ENCODE results near the gene DMC1. TPM values are rescaled to one million over a fixed set of nuclear protein-coding genes. Genes with fewer than 3 reads are reported as not detected.

DMC1 gene
- total RNA-seq, 1 experiment from 2014 or later, result 6.8 TPM

DNA sequence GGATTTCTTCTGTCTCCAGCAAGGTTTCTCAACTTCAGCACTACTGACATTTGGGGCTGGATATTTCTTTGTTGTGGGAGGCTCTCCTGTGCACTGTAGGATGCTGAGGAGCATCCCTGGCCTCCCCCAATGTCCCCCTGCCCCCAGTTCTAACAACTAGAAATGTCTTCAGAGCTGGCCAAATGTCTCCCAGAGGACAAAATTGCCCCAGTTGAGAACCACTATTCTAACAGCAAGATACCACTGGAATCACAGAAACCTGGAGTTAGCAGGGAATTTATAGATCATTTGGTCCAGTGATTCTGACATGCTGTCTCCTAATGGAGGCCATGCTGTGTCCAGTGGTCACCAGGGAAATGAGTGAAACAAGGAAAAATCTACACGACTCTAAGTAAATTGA is 32.2 kb upstream of the DMC1 start:
- Histone ChIP-seq H3K18ac (ENCODE audit: insufficient read length, low read depth, low read length) (no peak overlapping the region), H3K79me1 (ENCODE audit: insufficient read depth, low read depth, low read length, poor library complexity, severe bottlenecking) (no peaks in the 10 kb centered on the region), H4K91ac (ENCODE audit: insufficient read length, low read depth, low read length) (no peak overlapping the region), H3T11ph (ENCODE audit: low read length) (no peak overlapping the region), H2AK5ac (ENCODE audit: insufficient read length, low read length) (no peak overlapping the region), H2BK12ac (ENCODE audit: insufficient read length, low read depth, low read length) (no peak overlapping the region), H3K23ac (ENCODE audit: insufficient read length, low read depth, low read length) (no peak overlapping the region), H2BK120ac (ENCODE audit: low read depth, low read length, poor library complexity, severe bottlenecking) (no peak overlapping the region), H3K56ac (ENCODE audit: insufficient read length, low read depth, low read length) (no peak overlapping the region), H3K14ac (ENCODE audit: insufficient read depth, low read length) (no peak overlapping the region), H3K9me3 (ENCODE audit: control insufficient read depth, low read depth, low read length) (no peaks in the 10 kb centered on the region), H4K20me1 (ENCODE audit: control insufficient read depth, insufficient read depth, insufficient read length) (no peaks in the 10 kb centered on the region), H2AFZ (ENCODE audit: low read length) (no peak overlapping the region), H3K79me2 (ENCODE audit: insufficient read depth, low read length) (no peaks in the 10 kb centered on the region), H3K27ac (ENCODE audit: insufficient read length, low read depth, low read length) (no peak overlapping the region), H3K9ac (ENCODE audit: extremely low read depth, insufficient read length, low read length) (no peak overlapping the region), H2BK15ac (ENCODE audit: low read depth, low read length) (no peak overlapping the region), H3K23me2 (ENCODE audit: insufficient read length, low read depth, low read length, poor library complexity, severe bottlenecking) (no peaks in the 10 kb centered on the region), H4K8ac (replicated peaks; ENCODE audit: insufficient read length, low read depth, low read length) (no peak overlapping the region), H4K5ac (ENCODE audit: insufficient read length, low read depth, low read length) (no peak overlapping the region), H3K4me2 (ENCODE audit: insufficient read depth, insufficient read length, low read length) (no peak overlapping the region), H3K27me3 (ENCODE audit: insufficient read depth, low read length) (no peaks in the 10 kb centered on the region), H3K4ac (ENCODE audit: low read depth, low read length) (no peak overlapping the region), H2BK5ac (ENCODE audit: insufficient read length, low read length) (no peak overlapping the region), H2BK20ac (ENCODE audit: low read depth, low read length, poor library complexity, severe bottlenecking) (no peak overlapping the region), H3K4me1 (ENCODE audit: insufficient read depth, low read length) (no peaks in the 10 kb centered on the region)
- Mint-ChIP-seq H3K9me3 (no peaks in the 10 kb centered on the region), H3K4me1 (peaks cover 3 to 6% of the 10 kb centered on the region in 2 experiments; a peak in 3 of 4 replicates), H3K27me3 (ENCODE audit: low read depth) (no peaks in the 10 kb centered on the region), H3K36me3 (ENCODE audit: insufficient read depth in 1 of 3, low read depth in 3 of 3) (no peaks in the 10 kb centered on the region), H3K27ac (no peak overlapping the region), H3K4me3 (no peak overlapping the region)
- TF ChIP-seq, protein P1, sequence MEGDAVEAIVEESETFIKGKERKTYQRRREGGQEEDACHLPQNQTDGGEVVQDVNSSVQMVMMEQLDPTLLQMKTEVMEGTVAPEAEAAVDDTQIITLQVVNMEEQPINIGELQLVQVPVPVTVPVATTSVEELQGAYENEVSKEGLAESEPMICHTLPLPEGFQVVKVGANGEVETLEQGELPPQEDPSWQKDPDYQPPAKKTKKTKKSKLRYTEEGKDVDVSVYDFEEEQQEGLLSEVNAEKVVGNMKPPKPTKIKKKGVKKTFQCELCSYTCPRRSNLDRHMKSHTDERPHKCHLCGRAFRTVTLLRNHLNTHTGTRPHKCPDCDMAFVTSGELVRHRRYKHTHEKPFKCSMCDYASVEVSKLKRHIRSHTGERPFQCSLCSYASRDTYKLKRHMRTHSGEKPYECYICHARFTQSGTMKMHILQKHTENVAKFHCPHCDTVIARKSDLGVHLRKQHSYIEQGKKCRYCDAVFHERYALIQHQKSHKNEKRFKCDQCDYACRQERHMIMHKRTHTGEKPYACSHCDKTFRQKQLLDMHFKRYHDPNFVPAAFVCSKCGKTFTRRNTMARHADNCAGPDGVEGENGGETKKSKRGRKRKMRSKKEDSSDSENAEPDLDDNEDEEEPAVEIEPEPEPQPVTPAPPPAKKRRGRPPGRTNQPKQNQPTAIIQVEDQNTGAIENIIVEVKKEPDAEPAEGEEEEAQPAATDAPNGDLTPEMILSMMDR (conservative IDR thresholded peaks at IDR 0.05), result no peak
- no CpG with 5 or more reads among the region's 1 CpG for WGBS (ENCODE audit: extremely low coverage, insufficient read length, low lambda C conversion rate)
- DNase-seq, result no peak
